Right cardiac atrium (tissue), 5 donors: ENCODE results near the gene KCNK1. TPM values are rescaled to one million over a fixed set of nuclear protein-coding genes. Genes with fewer than 3 reads are reported as not detected.

ENCODE experiments used
- ATAC-seq, 2 donors: fragments of 200-7000 bp; cut with Tn5 transposase; one replicate each; pipeline versions ENCODE4 v1.8.0 to v1.9.1; 2020; ENCODE audit warnings: moderate library complexity in 2 of 2, mild to moderate bottlenecking in 1 of 2
- DNase-seq, 3 donors: peaks; one replicate each; pipeline ENCODE4 v3.0.0-alpha.2; 2020
- H3K27ac ChIP-seq: one replicate; pipeline ENCODE4 v1.5.1; 2013; ENCODE audit warnings: mild to moderate bottlenecking, low read length, control low read depth, moderate library complexity
- H3K27me3 ChIP-seq: one replicate; pipeline ENCODE4 v1.6.1; 2013; ENCODE audit not compliant: control insufficient read depth, insufficient read depth
- H3K4me1 ChIP-seq: one replicate; pipeline ENCODE4 v1.6.1; 2013; ENCODE audit warnings: low read length; ENCODE audit not compliant: control insufficient read depth, insufficient read depth
- H3K4me3 ChIP-seq: one replicate; pipeline ENCODE4 v1.5.1; 2013; ENCODE audit warnings: low read length, control low read depth
- H3K9me3 ChIP-seq: one replicate; pipeline ENCODE4 v1.6.1; 2013; ENCODE audit warnings: low read length; ENCODE audit not compliant: control insufficient read depth
- WGBS: extraction: QIAGEN DNeasy Blood & Tissue Kit; methylation state at CpG from one replicate; pipeline ENCODE4 v1.1.7; 2013; 5-methylcytosine and 5-hydroxymethylcytosine counted together
- intact Hi-C, 4 donors: fragments of 100-400 bp; cut with DNase I; formaldehyde crosslinking; loops; one replicate each; pipeline versions ENCODE4 v1.11.0 to v1.14.0; 2022 to 2023
- polyA plus RNA-seq: library from polyadenylated mRNA; stranded (reverse); fragments of 200-250 nt; gene quantifications from one replicate; pipeline ENCODE4 v1.2.3, GENCODE V29; 2013
- total RNA-seq, 4 donors: library from RNA; stranded (reverse); fragmentation: NEBNext Ultra II Directional; extraction: Animal tissue kit (Norgen Biotek cat#: 25700); gene quantifications; one replicate each; pipeline ENCODE4 v1.2.1, GENCODE V29; 2021
- donor health status: healthy with polysubstance abuse.
- donor health status: DM: no; HTN: yes; CAD: no.
- donor health status: DM: no; HTN: no; CAD: no.
- donor health status: DM: no; HTN: yes; CAD: no; lungs with severe emphysema.
- donor health status: DM: yes; HTN: yes; CAD: no.

The KCNK1 gene
- total and polyA plus RNA-seq, 5 donors: 72.0 to 95.6 (median 85.5) TPM

DNA sequence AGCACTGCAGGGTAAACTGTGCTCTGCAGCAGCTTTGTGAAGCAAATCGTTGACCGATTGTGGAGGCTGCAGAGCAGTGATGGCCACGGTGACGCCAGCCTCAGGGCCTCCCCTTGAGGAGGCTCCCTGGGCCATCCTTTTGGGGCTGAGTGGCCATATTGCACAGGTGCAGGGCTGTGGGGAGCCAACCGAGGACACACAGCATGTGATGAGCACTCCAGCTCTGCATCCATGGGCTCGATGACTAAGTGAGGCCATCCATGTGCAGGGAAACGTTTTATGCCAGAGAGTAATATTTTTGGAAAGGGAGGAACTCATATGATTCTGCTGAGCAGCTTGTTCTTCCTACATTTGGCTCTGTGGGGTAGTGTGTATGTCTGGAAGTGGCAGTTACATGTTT is 24.6 kb downstream of the KCNK1 start:
- Histone ChIP-seq H3K4me1 (peaks cover 2% of the 10 kb centered on the region), H3K27ac (no peak overlapping the region), H3K27me3 (no peaks in the 10 kb centered on the region), H3K4me3 (no peak overlapping the region), H3K9me3 (no peaks in the 10 kb centered on the region)
- 80% methylated on average over 7 of the region's 7 CpGs for WGBS
- intact Hi-C loops: no loop called here
- peak in 1 of 3 donors; percentile 41 for DNase-seq
- peak; percentile 34 to 54 for ATAC-seq

- Histone ChIP-seq H3K4me3 (no peak overlapping the region), H3K9me3 (no peaks in the 10 kb centered on the region), H3K27me3 (no peaks in the 10 kb centered on the region), H3K27ac (no peak overlapping the region), H3K4me1 (peaks cover 2% of the 10 kb centered on the region)
- intact Hi-C loops: no loop called here
- 64% methylated on average over 5 of the region's 5 CpGs for WGBS
- DNase-seq: no peak
- ATAC-seq: no peak
These were observed 25.7 kb downstream of the KCNK1 start for GRCh38 chr1:233639611-233640010.

DNA sequence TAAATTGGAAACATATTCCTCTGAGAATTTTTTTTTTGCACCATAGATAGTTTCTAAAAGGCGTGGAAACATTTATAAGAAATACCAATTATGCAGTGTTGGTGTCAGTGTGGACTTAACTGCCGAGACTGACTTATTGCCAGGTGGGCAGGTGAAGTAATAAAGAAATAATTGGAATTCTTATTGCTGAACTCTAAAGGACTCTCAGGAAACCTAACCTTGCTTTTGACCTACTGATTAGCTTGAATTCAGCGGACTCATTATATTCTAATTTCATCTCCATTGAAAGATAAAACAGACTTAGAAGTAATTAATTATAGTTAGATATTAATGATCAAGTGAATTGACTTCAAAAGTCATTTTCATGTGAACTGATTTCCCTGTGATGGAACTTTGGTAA is 26.3 kb downstream of the KCNK1 start:
- no peak overlapping the region for H3K27ac ChIP-seq
- WGBS: 90% methylated on average over 3 of the region's 3 CpGs
- peaks cover 2% of the 10 kb centered on the region for H3K4me1 ChIP-seq
- intact Hi-C loops: no loop called here
- H3K9me3 ChIP-seq: no peaks in the 10 kb centered on the region
- DNase-seq (no peak), ATAC-seq (no peak)
- no peaks in the 10 kb centered on the region for H3K27me3 ChIP-seq
- no peak overlapping the region for H3K4me3 ChIP-seq

DNA sequence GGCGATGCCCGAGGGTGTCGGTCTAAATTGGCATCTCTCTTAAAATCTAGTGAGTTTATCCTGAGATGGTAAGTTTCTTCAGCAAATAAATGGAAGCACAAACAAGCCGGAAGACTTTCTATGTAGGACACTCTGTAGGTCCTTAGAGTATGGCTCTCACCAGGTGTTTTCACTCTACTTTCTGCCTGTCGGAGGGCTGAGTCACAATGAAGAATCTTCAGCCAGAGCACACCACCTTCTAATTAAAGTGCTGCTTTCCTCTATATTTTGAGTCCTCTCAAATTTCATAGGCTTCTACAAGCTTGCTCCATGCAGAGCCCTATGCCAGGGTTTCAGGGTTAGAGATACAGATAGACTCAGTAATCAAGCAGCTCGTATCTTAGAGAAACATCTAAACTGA is 27.1 kb downstream of the KCNK1 start:
- Histone ChIP-seq H3K4me1 (peaks cover 2% of the 10 kb centered on the region), H3K27me3 (no peaks in the 10 kb centered on the region), H3K27ac (no peak overlapping the region), H3K9me3 (no peaks in the 10 kb centered on the region), H3K4me3 (no peak overlapping the region)
- DNase-seq: no peak
- no peak for ATAC-seq
- intact Hi-C loops: no loop called here
- WGBS: 94% methylated on average over 6 of the region's 6 CpGs

- DNase-seq (no peak), ATAC-seq (no peak)
- Histone ChIP-seq H3K4me1 (no peaks in the 10 kb centered on the region), H3K4me3 (no peak overlapping the region), H3K27ac (no peak overlapping the region), H3K9me3 (no peaks in the 10 kb centered on the region), H3K27me3 (no peaks in the 10 kb centered on the region)
- intact Hi-C loops: no loop called here
- 39% methylated on average over 4 of the region's 4 CpGs for WGBS
These were observed 33.2 kb downstream of the KCNK1 start for GRCh38 chr1:233647073-233647472.

GRCh38 chr1:233647636-233648035 is 33.7 kb downstream of the KCNK1 start:
- DNase-seq (no peak), ATAC-seq (no peak)
- no peaks in the 10 kb centered on the region for H3K9me3 ChIP-seq
- no peaks in the 10 kb centered on the region for H3K27me3 ChIP-seq
- WGBS: 80% methylated on average over 2 of the region's 2 CpGs
- no peak overlapping the region for H3K27ac ChIP-seq
- intact Hi-C loops: no loop called here
- H3K4me1 ChIP-seq: no peaks in the 10 kb centered on the region
- no peak overlapping the region for H3K4me3 ChIP-seq

DNA sequence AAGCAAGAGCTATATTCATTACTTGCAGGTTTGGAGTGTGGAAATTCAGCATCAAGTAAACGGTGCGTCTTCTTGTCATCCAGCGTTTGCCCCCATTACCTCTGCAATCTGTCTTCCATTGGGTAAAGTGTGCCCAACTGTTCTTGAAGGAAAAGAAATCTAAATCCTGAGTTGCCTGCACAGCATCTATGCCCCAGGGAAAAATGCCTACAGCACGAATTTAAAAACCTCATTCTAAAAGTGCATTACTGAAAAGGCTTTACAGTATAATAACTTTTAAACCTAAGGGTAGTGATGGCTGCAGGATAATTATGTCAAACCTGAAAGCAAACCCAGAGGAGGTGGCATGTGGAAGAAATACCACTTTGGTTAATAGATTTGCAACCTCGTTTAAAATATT is 37.2 kb downstream of the KCNK1 start:
- no peak overlapping the region for H3K4me3 ChIP-seq
- no peaks in the 10 kb centered on the region for H3K4me1 ChIP-seq
- ATAC-seq (no peak), DNase-seq (no peak)
- 77% methylated on average over 5 of the region's 5 CpGs for WGBS
- intact Hi-C loops: no loop called here
- no peaks in the 10 kb centered on the region for H3K9me3 ChIP-seq
- no peaks in the 10 kb centered on the region for H3K27me3 ChIP-seq
- no peak overlapping the region for H3K27ac ChIP-seq

DNA sequence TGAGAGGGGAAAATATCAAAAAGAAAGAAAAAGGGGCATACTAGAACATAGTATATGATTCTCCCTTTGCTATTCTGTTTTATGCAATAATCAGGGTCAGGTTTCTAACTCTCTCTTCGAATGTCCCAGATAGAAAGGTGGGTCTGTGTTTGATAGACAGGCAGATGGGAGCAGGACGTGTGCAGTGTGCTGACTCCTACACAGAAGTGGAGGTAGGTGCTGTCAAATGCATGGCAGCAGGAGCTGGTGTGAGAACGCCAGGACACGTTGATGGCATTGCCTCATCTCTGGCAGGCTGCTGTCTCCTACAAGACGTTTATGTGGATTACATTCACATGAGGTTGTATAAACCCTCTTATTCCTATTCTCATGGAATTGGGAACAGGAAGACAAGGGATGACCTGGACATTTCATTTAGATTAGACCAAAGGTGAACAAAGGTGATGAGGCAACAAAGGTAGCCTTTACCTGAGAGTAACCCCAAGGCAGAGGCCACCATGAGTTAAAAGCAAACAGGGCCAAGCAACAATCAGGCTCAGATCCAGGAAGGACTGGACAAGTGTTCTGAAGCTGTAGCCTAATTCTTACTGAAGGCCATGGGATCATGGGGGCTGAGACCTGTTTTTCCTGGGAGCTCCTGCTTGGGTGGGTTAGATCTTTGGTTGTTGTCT is 37.8 kb downstream of the KCNK1 start:
- ATAC-seq (peak in 1 of 2 donors; percentile 27), DNase-seq (no peak)
- H3K27me3 ChIP-seq: no peaks in the 10 kb centered on the region
- no peaks in the 10 kb centered on the region for H3K9me3 ChIP-seq
- H3K27ac ChIP-seq: no peak overlapping the region
- H3K4me1 ChIP-seq: no peaks in the 10 kb centered on the region
- WGBS: 46% methylated on average over 5 of the region's 5 CpGs
- intact Hi-C loops: no loop called here
- no peak overlapping the region for H3K4me3 ChIP-seq

DNA sequence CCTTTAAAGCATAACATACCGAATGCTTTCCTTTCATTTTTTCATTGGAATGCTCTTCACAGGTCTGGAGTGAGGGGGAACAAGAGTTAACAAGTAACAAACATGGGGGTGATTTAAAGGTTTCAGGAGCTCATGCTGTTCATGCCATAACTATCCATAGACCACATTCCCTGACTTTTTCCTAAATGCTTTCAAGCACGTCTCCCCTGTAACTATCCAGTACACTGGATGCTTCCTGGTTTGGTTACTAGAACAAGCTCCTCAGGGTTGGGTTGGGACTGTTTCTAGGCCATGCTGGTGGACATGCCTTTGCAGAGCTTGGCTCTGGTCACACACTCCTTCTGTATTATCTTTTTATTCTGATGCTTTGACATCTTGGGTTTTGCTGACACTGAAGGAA is 38.6 kb downstream of the KCNK1 start:
- 83% methylated on average over 2 of the region's 2 CpGs for WGBS
- ATAC-seq: no peak
- Histone ChIP-seq H3K4me1 (peaks cover 2% of the 10 kb centered on the region), H3K4me3 (no peak overlapping the region), H3K27ac (no peak overlapping the region), H3K27me3 (no peaks in the 10 kb centered on the region), H3K9me3 (no peaks in the 10 kb centered on the region)
- no peak for DNase-seq
- intact Hi-C loops: no loop called here

- H3K9me3 ChIP-seq: no peaks in the 10 kb centered on the region
- no peak overlapping the region for H3K4me3 ChIP-seq
- intact Hi-C loops: no loop called here
- WGBS: 80% methylated on average over 5 of the region's 5 CpGs
- no peak overlapping the region for H3K27ac ChIP-seq
- no peaks in the 10 kb centered on the region for H3K27me3 ChIP-seq
- no peak for ATAC-seq
- H3K4me1 ChIP-seq: peaks cover 2% of the 10 kb centered on the region
- no peak for DNase-seq
These were observed 40.9 kb downstream of the KCNK1 start for GRCh38 chr1:233654658-233655280.

GRCh38 chr1:233655301-233655740 is 41.4 kb downstream of the KCNK1 start:
- ATAC-seq: no peak
- no peaks in the 10 kb centered on the region for H3K9me3 ChIP-seq
- H3K27ac ChIP-seq: peak overlapping the region; percentile 27
- peaks cover 2% of the 10 kb centered on the region for H3K4me1 ChIP-seq
- no peaks in the 10 kb centered on the region for H3K27me3 ChIP-seq
- intact Hi-C loops: no loop called here
- no peak for DNase-seq
- WGBS: 79% methylated on average over 4 of the region's 4 CpGs
- no peak overlapping the region for H3K4me3 ChIP-seq
